ENCODE data around the gene SP5. TPM values are rescaled to one million over a fixed set of nuclear protein-coding genes. Genes with fewer than 3 reads are reported as not detected.

Gene SP5
- total and polyA plus RNA-seq, 2 donors, result 0.24 to 0.55 TPM

DNA sequence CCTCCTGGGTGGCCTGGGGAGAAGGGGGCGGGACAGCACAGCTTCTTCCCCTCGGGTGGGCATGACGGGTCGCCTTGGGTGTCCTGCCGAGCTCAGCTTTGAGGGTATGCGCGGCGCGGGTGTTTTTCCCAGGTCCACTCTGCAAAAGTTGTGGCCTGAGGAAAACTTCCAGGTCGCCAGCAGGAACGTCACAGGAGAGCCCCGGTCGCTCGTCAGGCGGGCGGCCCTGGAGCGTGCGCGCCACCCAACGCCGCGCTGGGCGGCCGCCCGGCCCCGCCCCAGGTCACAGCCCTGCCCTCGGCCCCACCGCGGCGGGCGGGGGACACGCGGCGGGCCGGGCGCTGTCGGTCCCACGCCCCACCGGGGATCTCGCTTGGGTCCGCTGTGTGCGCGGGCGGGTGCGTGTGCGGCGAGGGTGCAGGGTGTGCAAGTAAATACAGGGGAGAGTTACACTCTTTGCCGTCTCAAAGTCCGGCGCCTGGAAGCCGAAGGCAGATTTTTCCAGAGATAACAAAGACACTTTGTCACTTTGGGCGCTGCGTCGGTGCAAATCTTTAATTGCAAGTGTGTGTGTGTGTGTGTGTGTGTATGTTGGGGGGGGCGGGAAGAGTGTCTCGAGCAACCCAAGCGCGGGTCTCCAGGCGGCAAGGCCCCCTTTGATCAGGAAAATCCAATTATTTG is 616 bp upstream of the SP5 start:
- H3K9me3 ChIP-seq (ENCODE audit: control insufficient read depth in 2 of 2, insufficient read depth in 1 of 2, low read length in 1 of 2), result peaks cover 1 to 9% of the 10 kb centered on the region in 2 donors
- peak overlapping the region; percentile 29 to 50 for H3K4me3 ChIP-seq (ENCODE audit: low read length in 2 of 2)
- WGBS, result 1% methylated on average over 59 of the region's 59 CpGs
- H3K27ac ChIP-seq (ENCODE audit: low read depth in 1 of 2, low read length in 1 of 2), result peak overlapping the region in 1 of 2 donors; percentile 18
- H3K4me1 ChIP-seq (ENCODE audit: control insufficient read depth in 2 of 2, insufficient read depth in 2 of 2, low read length in 2 of 2), result peaks cover 19 to 56% of the 10 kb centered on the region in 2 donors
- peaks cover 89 to 100% of the 10 kb centered on the region in 2 donors for H3K27me3 ChIP-seq (ENCODE audit: control insufficient read depth in 2 of 2, insufficient read depth in 1 of 2, low read length in 1 of 2)
- no peaks in the 10 kb centered on the region for H3K36me3 ChIP-seq (ENCODE audit: control insufficient read depth in 2 of 2, insufficient read depth in 2 of 2, low read length in 1 of 2)
- no peak for DNase-seq (ENCODE audit: low read depth in 6 of 9, low spot score in 9 of 9)

DNA sequence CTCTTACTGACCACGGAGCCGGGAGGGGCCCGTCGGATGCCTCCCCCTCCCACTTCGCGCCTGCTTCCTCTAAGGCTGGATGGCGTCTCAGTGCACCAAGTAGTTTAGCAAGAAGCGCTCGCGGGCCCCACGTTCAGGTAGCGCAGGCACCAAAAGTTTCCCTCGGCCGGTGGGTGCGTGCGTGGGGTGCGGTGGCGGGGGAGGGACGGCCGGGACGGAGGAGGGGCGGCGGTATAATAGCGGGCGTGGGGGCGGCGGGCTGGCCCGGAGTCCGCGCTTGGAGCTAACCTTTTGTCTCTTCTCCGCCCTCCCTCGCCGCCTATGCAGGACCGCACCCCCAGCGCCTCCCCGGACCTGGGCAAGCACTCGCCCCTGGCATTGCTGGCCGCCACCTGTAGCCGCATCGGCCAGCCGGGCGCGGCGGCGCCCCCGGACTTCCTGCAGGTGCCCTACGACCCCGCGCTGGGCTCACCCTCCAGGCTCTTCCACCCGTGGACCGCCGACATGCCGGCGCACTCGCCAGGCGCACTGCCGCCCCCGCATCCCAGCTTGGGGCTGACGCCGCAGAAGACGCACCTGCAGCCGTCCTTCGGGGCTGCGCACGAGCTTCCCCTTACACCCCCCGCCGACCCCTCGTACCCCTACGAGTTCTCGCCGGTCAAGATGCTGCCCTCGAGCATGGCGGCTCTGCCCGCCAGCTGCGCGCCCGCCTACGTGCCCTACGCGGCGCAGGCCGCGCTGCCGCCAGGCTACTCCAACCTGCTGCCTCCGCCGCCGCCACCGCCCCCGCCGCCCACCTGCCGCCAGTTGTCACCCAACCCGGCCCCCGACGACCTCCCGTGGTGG is 1.0 kb downstream of the SP5 start:
- no peaks in the 10 kb centered on the region for H3K36me3 ChIP-seq (ENCODE audit: control insufficient read depth in 2 of 2, insufficient read depth in 2 of 2, low read length in 1 of 2)
- peak overlapping the region; percentile 13 to 50 for H3K4me3 ChIP-seq (ENCODE audit: low read length in 2 of 2)
- H3K27me3 ChIP-seq (ENCODE audit: control insufficient read depth in 2 of 2, insufficient read depth in 1 of 2, low read length in 1 of 2), result peaks cover 80 to 98% of the 10 kb centered on the region in 2 donors
- DNase-seq (ENCODE audit: low read depth in 6 of 9, low spot score in 9 of 9), result peak in 2 of 9 donors; percentile 9 to 27
- peaks cover 19 to 54% of the 10 kb centered on the region in 2 donors for H3K4me1 ChIP-seq (ENCODE audit: control insufficient read depth in 2 of 2, insufficient read depth in 2 of 2, low read length in 2 of 2)
- no peak overlapping the region for H3K27ac ChIP-seq (ENCODE audit: low read depth in 1 of 2, low read length in 1 of 2)
- 6% methylated on average over 95 of the region's 95 CpGs for WGBS
- H3K9me3 ChIP-seq (ENCODE audit: control insufficient read depth in 2 of 2, insufficient read depth in 1 of 2, low read length in 1 of 2), result peaks cover 1 to 9% of the 10 kb centered on the region in 2 donors

DNA sequence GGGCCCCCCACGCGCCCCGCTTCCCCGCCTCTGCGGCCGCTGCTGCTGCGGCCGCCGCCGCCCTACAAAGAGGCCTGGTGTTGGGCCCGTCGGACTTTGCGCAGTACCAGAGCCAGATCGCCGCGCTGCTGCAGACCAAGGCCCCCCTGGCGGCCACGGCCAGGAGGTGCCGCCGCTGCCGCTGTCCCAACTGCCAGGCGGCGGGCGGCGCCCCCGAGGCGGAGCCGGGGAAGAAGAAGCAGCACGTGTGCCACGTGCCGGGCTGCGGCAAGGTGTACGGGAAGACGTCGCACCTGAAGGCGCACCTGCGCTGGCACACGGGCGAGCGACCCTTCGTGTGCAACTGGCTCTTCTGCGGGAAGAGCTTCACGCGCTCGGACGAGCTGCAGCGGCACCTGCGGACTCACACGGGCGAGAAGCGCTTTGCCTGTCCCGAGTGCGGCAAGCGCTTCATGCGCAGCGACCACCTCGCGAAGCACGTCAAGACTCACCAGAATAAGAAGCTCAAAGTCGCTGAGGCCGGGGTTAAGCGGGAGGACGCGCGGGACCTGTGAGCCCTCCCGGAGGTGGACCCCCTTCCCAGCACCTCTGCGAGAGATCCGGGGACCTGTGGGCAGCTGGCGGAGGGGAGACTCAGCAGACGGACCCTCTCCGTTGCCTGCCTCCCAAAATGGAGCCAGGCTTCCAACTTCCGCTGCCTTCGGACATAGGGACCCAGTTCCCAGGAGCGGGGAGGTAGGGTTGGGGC is 1.9 kb downstream of the SP5 start:
- H3K36me3 ChIP-seq (ENCODE audit: control insufficient read depth in 2 of 2, insufficient read depth in 2 of 2, low read length in 1 of 2), result no peaks in the 10 kb centered on the region
- peaks cover 71 to 89% of the 10 kb centered on the region in 2 donors for H3K27me3 ChIP-seq (ENCODE audit: control insufficient read depth in 2 of 2, insufficient read depth in 1 of 2, low read length in 1 of 2)
- H3K9me3 ChIP-seq (ENCODE audit: control insufficient read depth in 2 of 2, insufficient read depth in 1 of 2, low read length in 1 of 2), result peaks cover 1 to 9% of the 10 kb centered on the region in 2 donors
- no peak overlapping the region for H3K27ac ChIP-seq (ENCODE audit: low read depth in 1 of 2, low read length in 1 of 2)
- peak overlapping the region in 1 of 2 donors; percentile 30 for H3K4me3 ChIP-seq (ENCODE audit: low read length in 2 of 2)
- WGBS, result 4% methylated on average over 74 of the region's 74 CpGs
- peaks cover 13 to 45% of the 10 kb centered on the region in 2 donors for H3K4me1 ChIP-seq (ENCODE audit: control insufficient read depth in 2 of 2, insufficient read depth in 2 of 2, low read length in 2 of 2)
- DNase-seq (ENCODE audit: low read depth in 6 of 9, low spot score in 9 of 9), result peak in 3 of 9 donors; percentile 22 to 57 (median 42)

DNA sequence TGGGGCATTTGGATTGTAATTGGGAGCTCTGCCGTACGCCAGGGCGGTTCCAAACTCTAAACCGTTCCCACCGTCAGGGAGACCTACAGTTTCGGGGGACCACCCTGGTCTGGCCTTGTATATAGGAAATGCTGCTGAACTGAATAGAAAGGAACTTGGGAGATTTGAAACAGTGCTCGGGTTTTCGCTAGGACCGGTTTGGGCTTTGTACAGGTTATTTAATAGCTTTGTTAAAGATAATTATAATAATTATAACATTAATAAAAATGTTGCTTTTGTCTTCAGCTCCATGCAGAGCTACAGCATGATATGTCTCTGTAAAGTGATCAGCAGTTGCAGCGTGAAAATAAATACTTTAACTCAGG is 2.4 kb downstream of the SP5 start:
- no peak for DNase-seq (ENCODE audit: low read depth in 6 of 9, low spot score in 9 of 9)
- Histone ChIP-seq H3K9me3 (ENCODE audit: control insufficient read depth in 2 of 2, insufficient read depth in 1 of 2, low read length in 1 of 2) (peaks cover 1 to 6% of the 10 kb centered on the region in 2 donors), H3K36me3 (ENCODE audit: control insufficient read depth in 2 of 2, insufficient read depth in 2 of 2, low read length in 1 of 2) (no peaks in the 10 kb centered on the region), H3K27me3 (ENCODE audit: control insufficient read depth in 2 of 2, insufficient read depth in 1 of 2, low read length in 1 of 2) (peaks cover 65 to 89% of the 10 kb centered on the region in 2 donors), H3K27ac (ENCODE audit: low read depth in 1 of 2, low read length in 1 of 2) (no peak overlapping the region), H3K4me3 (ENCODE audit: low read length in 2 of 2) (peak overlapping the region in 1 of 2 donors; percentile 19), H3K4me1 (ENCODE audit: control insufficient read depth in 2 of 2, insufficient read depth in 2 of 2, low read length in 2 of 2) (peaks cover 9 to 40% of the 10 kb centered on the region in 2 donors)
- 11% methylated on average over 10 of the region's 10 CpGs for WGBS

DNA sequence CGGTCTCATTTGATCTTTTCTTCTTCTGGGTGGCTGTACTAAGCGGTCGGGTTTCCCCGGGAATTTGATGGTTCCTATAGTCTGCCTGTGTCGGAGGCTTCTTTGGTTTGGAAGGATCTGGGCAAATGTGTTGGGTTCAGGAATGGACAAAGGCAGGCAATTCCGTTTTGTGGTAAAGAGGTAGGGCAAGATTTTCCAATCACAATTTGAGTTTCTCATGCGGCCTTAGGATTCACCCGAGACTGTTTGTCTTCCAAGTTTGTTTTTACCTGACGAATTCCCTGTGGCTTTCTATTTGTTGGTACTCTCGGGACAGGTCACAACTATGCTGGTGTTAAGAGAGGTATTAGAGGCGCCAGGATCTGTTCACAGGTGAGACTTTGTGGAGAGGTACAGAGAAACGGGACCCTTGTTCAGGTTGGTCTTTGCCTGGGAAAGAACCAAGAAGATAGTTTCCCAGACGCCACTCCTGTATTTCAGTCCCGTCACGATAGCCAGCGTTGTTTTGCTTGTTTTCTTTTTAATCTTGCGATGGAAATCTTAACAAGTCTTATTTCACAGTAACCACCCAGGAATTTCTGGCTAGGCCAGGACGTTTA is 3.0 kb downstream of the SP5 start:
- no peaks in the 10 kb centered on the region for H3K36me3 ChIP-seq (ENCODE audit: control insufficient read depth in 2 of 2, insufficient read depth in 2 of 2, low read length in 1 of 2)
- no peak overlapping the region for H3K4me3 ChIP-seq (ENCODE audit: low read length in 2 of 2)
- peaks cover 60 to 85% of the 10 kb centered on the region in 2 donors for H3K27me3 ChIP-seq (ENCODE audit: control insufficient read depth in 2 of 2, insufficient read depth in 1 of 2, low read length in 1 of 2)
- peaks cover 1 to 5% of the 10 kb centered on the region in 2 donors for H3K9me3 ChIP-seq (ENCODE audit: control insufficient read depth in 2 of 2, insufficient read depth in 1 of 2, low read length in 1 of 2)
- no peak overlapping the region for H3K27ac ChIP-seq (ENCODE audit: low read depth in 1 of 2, low read length in 1 of 2)
- peaks cover 7 to 34% of the 10 kb centered on the region in 2 donors for H3K4me1 ChIP-seq (ENCODE audit: control insufficient read depth in 2 of 2, insufficient read depth in 2 of 2, low read length in 2 of 2)
- 21% methylated on average over 18 of the region's 18 CpGs for WGBS
- no peak for DNase-seq (ENCODE audit: low read depth in 6 of 9, low spot score in 9 of 9)

DNA sequence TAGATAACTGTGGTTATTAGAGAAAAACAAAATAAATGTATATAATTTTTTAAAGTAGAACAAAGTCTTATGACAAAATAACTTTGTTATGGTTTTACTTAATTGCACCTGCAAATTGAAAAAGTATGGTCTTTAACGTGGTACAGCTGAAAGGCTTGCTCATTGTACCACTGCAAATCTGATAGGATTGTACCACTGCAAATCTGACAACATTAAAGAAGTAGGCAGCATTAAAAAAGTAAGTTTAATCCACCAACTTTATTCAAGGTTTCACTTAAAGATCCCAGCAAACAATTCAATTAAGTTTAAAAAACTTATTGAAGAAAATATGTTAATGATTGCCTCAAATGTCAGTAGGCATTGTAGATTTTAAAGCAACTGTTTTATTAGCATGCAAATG is 4.7 kb downstream of the SP5 start:
- Histone ChIP-seq H3K27me3 (ENCODE audit: control insufficient read depth in 2 of 2, insufficient read depth in 1 of 2, low read length in 1 of 2) (peaks cover 48 to 81% of the 10 kb centered on the region in 2 donors), H3K27ac (ENCODE audit: low read depth in 1 of 2, low read length in 1 of 2) (no peak overlapping the region), H3K36me3 (ENCODE audit: control insufficient read depth in 2 of 2, insufficient read depth in 2 of 2, low read length in 1 of 2) (no peaks in the 10 kb centered on the region), H3K4me1 (ENCODE audit: control insufficient read depth in 2 of 2, insufficient read depth in 2 of 2, low read length in 2 of 2) (peaks cover 7 to 20% of the 10 kb centered on the region in 2 donors), H3K9me3 (ENCODE audit: control insufficient read depth in 2 of 2, insufficient read depth in 1 of 2, low read length in 1 of 2) (peaks cover 1 to 5% of the 10 kb centered on the region in 2 donors), H3K4me3 (ENCODE audit: low read length in 2 of 2) (no peak overlapping the region)
- no peak for DNase-seq (ENCODE audit: low read depth in 6 of 9, low spot score in 9 of 9)
- 63% methylated on average over 1 of the region's 1 CpG for WGBS

DNA sequence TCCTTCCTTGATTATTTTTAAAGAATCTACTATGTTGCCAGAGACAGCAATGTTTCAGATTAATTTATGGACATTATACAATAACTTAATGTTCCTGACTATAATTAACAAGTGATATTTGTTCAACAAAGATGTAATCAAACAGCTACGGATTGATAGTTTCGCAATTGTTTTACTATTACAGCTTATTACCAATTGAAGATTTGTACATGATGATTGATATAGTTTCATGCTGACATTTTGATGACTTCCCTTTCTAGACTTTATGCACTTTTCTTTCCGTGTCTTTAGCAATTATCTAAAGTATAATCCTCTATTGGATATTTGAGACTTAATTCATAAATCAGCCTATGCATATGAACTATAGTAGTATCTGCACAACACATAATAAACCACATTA is 6.5 kb downstream of the SP5 start:
- Histone ChIP-seq H3K4me3 (ENCODE audit: low read length in 2 of 2) (no peak overlapping the region), H3K27me3 (ENCODE audit: control insufficient read depth in 2 of 2, insufficient read depth in 1 of 2, low read length in 1 of 2) (peaks cover 30 to 63% of the 10 kb centered on the region in 2 donors), H3K27ac (ENCODE audit: low read depth in 1 of 2, low read length in 1 of 2) (no peak overlapping the region), H3K36me3 (ENCODE audit: control insufficient read depth in 2 of 2, insufficient read depth in 2 of 2, low read length in 1 of 2) (no peaks in the 10 kb centered on the region), H3K4me1 (ENCODE audit: control insufficient read depth in 2 of 2, insufficient read depth in 2 of 2, low read length in 2 of 2) (peaks cover 4 to 7% of the 10 kb centered on the region in 2 donors), H3K9me3 (ENCODE audit: control insufficient read depth in 2 of 2, insufficient read depth in 1 of 2, low read length in 1 of 2) (peaks cover 0 to 1% of the 10 kb centered on the region in 2 donors)
- WGBS, result 83% methylated on average over 3 of the region's 3 CpGs
- DNase-seq (ENCODE audit: low read depth in 6 of 9, low spot score in 9 of 9), result no peak

DNA sequence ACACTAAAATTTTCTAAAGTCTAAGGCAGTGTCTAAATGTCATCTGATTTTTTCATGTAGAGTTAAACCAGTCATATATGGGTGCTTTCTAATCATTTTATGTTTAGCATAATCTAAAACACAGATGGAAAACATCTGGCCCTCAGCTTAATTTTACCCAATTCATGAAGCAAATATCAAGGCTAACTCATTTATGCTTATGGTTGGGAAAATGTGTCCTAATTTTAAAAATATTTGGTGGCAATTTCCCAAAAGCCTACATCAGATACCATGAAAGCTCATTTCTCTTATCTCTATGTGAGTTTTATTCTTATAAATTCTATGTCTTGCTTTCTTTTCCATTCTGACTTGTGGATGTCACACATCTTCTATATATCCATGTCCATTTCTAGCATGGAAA is 7.2 kb downstream of the SP5 start:
- peaks cover 25 to 57% of the 10 kb centered on the region in 2 donors for H3K27me3 ChIP-seq (ENCODE audit: control insufficient read depth in 2 of 2, insufficient read depth in 1 of 2, low read length in 1 of 2)
- H3K4me3 ChIP-seq (ENCODE audit: low read length in 2 of 2), result no peak overlapping the region
- H3K36me3 ChIP-seq (ENCODE audit: control insufficient read depth in 2 of 2, insufficient read depth in 2 of 2, low read length in 1 of 2), result no peaks in the 10 kb centered on the region
- H3K4me1 ChIP-seq (ENCODE audit: control insufficient read depth in 2 of 2, insufficient read depth in 2 of 2, low read length in 2 of 2), result peaks cover 0 to 2% of the 10 kb centered on the region in 2 donors
- no peak overlapping the region for H3K27ac ChIP-seq (ENCODE audit: low read depth in 1 of 2, low read length in 1 of 2)
- H3K9me3 ChIP-seq (ENCODE audit: control insufficient read depth in 2 of 2, insufficient read depth in 1 of 2, low read length in 1 of 2), result peaks cover 0 to under 1% of the 10 kb centered on the region in 2 donors
- no peak for DNase-seq (ENCODE audit: low read depth in 6 of 9, low spot score in 9 of 9)

All from thymus (tissue), 11 donors.